C1 segment of cervical spinal cord (tissue), 14 donors: Measurements from ENCODE around the gene TPTE2.
"Not testable (repeated sequence)": the region's sequence is repeated elsewhere in the genome, so short reads cannot be mapped to it uniquely, and the experiment has no call there.

Experiments used
- DNase-seq, 14 donors: peaks; one replicate each; lab custom pipeline; 2025; lab: John Stamatoyannopoulos, UW

Gene TPTE2

DNA sequence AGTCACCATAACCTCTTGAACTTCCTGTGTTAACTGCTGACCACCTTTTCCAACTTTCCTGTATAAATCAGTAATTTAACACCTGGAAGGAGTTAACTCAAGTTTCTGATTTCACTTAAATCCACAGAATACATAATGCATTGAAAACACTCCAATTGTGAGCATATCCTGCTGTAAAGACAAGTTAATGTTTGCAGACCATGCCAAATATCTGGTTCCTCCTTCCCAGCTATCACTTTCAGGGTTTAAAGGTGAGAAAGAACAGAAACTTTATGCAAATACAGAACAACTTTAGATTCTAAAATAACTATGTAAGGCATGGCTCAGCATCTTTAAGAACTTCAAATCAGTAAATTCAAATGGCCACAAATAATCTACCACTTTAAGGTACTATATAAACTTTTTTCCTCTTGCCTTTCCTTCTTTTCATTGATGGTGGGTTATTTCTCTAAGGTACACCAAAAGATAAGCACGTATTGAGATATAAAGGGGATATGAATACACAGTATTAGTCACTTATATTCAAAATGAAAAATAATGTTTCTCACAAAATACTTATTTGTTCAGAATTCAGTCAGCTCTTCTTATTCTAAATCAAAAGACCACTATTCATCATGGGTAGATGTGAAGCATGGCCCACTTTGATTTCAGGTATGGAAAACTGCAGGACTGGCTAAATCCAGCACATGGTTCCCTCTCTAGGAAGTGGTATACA lies 6.6 kb upstream of the TPTE2 start:
- DNase-seq, result no peak

DNA sequence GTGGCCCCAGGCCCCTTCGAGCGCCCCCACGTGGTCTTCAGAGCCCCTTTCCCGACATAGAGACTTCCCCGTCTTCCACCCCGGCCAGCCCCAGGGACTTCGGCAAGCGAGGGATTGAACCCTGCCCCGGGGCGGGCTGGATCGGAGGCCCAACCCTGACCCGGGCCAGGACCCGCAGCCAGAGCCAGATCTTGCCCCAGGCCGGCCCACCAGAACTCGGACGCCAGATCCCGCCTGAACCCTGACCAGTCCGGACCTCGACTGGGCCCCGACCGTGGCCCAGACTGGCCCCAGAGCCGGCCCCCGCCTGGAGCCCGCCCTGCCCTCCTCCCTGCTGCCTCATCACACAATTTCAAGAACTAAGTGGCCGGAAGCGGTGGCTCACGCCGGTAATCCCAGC lies 253 bp upstream of the TPTE2 start:
- DNase-seq, result no peak

DNA sequence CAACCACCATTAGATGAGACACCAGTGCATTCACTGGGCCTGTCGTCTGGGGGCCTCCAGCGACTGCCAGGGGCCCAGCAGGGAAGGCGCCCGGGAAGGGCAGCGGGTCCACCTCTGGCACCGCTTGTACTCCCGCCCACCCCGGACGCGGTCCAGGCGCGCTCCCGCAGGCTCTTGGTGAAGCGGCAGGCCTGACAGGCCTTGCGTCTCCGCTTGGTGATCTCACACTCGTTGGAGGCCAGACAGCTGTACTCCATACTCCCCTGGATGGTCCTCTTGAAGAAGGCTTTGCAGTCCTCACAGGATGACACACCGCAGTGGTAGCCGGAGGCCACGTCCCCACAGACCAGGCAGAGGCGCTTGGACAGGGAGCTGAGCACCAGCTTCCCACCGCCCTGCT lies 660 bp downstream of the TPTE2 start:
- DNase-seq, result not testable (repeated sequence)

DNA sequence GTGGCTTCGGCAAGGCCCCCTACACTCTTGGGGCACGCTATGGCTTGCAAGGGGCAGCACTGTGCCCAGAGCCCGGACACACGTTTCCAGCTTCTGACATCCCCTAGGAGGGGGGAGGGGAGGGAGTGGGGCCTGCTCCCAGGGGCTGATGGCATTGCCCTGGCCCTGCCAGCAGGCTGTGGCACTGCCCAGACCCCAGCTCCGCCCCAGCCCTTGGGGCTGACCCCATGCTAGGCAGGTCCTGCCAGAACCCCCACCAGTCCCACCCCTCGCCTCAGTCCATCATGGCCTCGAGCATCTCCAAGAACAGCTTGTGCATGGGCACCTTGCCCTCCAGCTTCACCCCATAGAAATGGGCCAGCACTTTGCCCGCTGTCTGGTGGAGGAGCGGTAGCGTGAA lies 1.6 kb downstream of the TPTE2 start:
- not testable (repeated sequence) for DNase-seq

DNA sequence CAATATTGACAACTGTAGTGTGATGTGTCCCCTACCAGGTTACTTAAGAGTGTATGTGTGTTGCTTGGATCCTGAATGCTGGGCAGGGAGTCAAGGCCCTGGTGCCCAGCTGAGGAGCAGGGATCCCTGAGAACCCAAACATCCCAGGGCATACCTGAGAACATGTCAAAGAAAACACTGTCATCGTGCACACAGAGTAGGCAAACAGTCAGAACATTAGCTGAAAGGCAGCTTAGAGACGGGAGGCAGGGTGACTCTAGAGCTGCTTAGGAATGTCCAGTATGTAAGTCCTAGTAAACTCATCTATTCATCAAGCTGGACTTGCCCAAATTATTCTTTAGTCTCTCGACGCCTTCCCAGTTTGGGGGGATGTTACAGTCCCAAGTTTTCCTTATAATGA lies 4.0 kb downstream of the TPTE2 start:
- not testable (repeated sequence) for DNase-seq

DNA sequence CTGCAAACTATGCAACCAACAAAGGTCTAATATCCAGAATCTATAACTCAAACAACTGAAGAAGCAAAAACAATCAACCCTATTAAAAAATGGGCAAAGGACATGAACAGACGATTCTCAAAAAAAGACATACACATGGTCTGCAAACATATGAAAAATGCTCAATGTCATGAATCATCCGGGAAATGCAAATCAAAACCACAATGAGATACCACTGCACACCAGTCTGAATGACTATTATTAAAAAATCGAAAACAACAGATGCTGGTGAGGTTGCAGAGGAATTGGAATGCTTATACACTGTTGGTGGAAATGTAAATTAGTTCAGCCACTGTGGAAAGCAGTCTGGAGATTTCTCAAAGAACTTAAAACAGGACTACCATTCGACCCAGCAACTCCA lies 12.1 kb downstream of the TPTE2 start:
- DNase-seq, result not testable (repeated sequence)

DNA sequence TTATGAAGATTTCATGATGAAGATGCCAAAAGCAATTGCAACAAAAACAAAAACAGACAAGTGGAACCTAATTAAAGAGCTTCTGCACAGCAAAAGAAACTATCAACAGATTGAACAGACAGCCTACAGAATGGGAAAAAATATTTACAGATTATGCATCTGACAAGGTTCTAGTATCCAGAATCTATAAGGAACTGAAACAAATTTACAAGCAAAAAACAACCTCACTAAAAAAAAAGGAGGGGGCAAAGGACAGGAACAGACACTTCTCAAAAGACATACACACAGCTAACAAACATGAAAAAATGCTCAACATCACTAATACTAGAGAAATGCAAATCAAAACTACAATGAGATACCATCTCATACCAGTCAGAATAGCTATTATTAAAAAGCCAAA lies 35.7 kb downstream of the TPTE2 start:
- not testable (repeated sequence) for DNase-seq

DNA sequence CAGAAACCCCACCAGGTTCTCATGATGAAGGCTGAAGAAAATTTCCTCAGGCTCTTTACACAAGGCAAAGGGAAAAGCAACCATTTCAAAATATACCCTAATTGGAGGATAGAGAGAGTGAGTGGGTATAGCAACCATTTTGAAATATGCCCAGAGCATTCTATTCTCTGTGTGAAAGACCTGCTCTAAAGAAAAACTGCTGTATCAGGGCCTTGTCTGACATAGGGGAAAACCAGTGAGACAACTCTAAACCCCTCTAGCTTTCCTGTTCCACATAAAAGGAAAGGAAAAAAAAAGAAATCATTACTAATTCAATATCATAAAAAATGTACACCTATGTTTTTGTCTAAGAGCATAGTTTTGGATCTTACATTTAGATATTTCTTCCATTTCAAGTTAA lies 42.3 kb downstream of the TPTE2 start:
- no peak for DNase-seq

DNA sequence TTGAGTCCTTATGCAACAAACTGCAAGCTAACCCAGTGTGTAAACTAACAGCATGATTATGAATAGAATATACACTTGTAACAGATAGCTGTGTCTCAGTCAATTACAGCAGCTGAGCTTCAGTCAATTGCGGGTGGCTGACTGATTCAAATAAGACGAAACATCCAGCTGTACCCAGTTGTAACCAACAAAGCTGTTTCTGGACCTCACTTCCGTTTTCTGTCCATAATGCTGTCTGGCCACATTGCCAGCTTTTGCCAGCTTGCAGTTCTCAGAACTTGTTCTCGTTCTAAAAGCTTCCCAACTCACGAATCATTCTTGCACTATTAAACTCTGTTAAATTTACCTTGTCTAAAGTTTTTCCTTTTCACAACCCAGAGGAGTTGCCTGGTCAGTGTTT lies 53.7 kb downstream of the TPTE2 start:
- not testable (repeated sequence) for DNase-seq

DNA sequence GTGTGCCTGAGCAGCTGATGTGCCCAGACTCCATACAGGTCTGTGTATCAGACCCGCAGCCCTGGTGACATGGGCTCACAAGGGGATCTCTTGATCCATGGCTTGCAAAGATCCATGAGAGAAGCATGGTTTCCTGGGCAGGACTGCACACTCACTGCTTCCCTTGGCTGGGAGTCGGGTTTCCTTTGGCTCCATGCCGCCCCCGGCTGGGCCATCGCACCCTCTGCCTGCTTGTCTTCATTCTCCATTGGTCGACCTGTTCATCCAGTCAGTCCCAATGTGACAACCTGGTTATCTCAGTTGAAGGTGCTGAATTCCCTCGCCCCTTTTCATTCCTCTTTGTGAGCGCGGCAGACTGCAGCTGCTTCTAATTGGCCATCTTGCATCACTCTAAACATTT lies 101.2 kb downstream of the TPTE2 start:
- DNase-seq, result not testable (repeated sequence)

DNA sequence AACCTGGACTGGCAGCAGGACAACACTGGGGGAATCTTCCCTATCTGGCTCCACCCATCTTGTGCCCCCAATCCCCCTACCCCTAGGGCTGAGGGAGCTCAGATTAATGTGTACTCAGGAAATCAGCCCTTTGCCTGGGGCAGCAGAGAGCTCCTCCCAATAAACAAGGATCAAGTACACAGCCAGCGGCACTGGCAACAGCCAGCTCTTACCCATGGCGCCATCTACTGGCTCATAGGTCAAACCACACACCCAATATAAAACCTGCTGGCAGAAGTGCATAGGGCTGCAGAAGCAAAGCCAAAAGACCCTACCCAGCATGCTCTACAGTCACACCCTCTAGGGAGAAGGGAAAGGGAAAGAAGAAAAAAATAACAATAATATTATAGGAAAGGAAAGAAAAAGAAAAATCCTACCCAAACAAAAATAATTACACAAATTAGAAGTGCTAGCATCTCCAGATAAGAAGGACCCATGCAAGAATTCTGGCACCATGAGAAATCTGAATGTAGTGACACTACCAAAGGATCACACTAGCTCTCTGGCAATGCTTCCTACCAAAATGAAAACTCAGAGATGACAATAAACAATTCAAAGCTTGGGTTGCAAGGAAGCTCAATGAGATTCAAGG lies 122.2 kb downstream of the TPTE2 start:
- peak in 3 of 14 donors; percentile 1 to 9 (median 5) for DNase-seq

DNA sequence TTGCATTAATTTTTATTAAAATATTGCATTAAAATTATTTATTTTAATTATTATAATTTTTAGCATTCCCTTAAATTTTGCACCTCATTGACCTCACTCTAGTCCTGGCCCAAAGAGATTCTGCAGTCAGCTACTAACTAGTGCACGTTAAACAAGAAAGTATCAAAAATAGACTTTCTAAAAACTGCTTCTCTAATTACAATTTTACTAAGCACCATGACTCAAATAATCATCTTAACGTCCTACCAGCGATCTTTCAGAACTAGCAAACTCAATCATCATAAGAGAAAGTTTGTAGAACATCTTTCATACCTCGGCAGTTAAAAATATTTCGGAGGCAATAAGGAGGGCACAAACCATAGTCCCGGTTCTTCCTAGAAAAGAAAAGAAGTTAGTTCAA lies 123.6 kb downstream of the TPTE2 start:
- DNase-seq, result not testable (repeated sequence)

DNA sequence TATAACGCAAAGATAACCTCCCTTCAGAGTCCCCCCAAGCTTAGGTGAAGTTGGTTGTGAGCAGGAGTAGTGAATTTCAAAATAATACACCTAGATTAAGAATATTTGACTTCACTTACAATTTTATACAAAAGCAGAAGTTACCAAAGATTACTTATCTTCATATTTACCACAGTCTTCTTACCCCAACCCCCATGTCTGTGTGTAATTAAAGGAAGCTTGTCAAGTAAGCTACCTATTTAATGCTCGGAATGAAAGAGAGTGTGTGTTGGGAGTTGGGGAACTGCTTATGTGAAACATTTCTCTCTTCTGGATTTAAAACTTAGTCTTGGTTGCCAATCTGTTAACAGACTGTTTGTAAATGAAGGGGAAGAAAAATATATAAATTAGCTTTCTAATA lies 139.1 kb downstream of the TPTE2 start:
- not testable (repeated sequence) for DNase-seq

DNA sequence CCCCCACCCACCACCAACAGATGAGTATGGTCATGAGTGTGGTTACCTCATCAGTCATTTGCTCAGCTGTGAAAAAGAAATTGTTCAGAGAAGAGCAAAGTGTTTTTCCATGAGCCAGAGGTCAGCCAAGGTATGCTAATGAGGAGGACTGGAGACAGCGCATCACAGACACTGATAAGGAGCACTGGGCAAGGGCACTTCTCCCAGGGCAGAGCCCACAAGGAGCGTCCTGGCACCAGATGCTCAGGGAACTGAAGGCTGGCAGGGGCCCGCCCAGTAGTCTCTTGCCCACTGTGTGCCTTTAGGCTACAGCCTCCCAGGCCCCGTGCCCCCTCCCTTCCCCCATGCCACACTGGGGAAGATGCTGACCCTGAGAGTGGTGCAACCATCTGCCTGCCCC lies 148.8 kb downstream of the TPTE2 start:
- not testable (repeated sequence) for DNase-seq

DNA sequence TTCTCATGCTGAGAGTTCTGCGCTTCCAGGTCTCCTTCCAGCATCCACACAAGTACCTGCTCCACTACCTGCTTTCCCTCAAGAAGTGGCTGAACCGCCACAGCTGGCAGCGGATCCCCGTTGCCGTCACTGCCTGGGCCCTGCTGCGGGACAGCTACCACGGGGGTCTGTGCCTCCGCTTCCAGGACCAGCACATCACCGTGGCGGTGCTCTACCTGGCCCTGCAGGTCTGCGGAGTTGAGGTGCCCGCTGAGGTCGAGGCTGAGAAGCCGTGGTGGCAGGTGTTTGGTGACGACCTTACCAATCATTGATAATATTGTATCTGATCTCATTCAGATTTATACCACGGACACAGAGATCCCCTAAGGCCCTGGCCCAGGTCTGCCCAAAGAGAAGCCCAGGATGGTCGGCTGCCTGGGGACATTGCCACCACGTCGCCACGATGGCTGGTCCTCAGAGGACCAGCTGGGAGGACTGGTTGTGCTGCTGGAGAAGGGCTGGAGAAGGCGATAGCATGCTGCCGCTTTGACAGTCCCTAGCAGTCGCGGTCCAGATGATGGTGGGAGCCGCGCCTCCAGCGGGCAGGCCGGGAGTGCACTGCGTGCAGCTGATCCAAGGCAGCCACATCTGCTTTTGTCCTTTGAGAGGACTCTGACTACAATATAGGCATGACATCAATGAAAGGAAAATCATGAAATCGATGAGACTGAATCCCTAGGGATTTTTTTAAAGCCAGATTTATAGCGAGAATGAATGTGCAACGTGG lies 178.4 kb downstream of the TPTE2 start:
- not testable (repeated sequence) for DNase-seq

DNA sequence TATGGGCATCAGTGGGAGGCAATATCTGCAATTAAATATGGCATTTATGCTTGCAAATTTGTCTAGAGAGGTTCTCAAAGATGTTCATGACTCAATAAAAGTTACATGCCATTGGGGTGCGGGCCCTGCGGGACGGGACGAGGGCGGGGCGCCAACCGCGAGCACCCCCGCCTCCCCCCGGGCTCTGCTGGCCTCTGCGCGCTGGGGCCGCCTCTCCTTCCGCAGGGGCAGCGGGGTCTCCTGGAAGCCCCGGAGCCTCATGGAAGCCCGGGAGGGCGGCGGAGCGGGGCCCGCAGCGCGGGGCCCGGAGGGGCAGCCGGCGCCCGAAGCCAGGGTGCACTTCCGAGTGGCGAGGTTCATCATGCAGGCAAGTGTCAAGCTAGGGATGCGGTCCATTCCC lies 179.2 kb downstream of the TPTE2 start:
- DNase-seq, result no peak
